WTC11 (cell line): ENCODE data around the gene PSPC1. TPM values are rescaled to one million over a fixed set of nuclear protein-coding genes. Genes with fewer than 3 reads are reported as not detected.

Source experiments
- ATAC-seq: fragments of 200-7000 bp; cut with Tn5 transposase; 2 replicates; pipeline ENCODE4 v1.10.0; 2021; ENCODE audit warnings: mild to moderate bottlenecking, moderate library complexity
- CTCF ChIA-PET: fragments of 300-600 bp; sonication (Branson Sonifier 250); formaldehyde crosslinking; loops from one replicate; lab custom pipeline; 2021; ENCODE audit warnings: antibody characterized with exemption; lab: Charles Lee
- POLR2A ChIA-PET: fragments of 350-600 bp; sonication (Branson Sonifier 250); formaldehyde crosslinking; loops from one replicate; lab custom pipeline; 2021; ENCODE audit warnings: antibody characterized with exemption; lab: Charles Lee
- DNase-seq: peaks from one replicate; pipeline ENCODE4 v3.0.0; 2021; ENCODE audit warnings: low spot score
- H3K27ac Mint-ChIP-seq: 2 replicates; pipeline ENCODE4 v1.8.0; 2021; ENCODE audit warnings: mixed read lengths
- H3K27me3 Mint-ChIP-seq: 2 replicates; pipeline ENCODE4 v1.8.0; 2021; ENCODE audit warnings: low read depth, mild to moderate bottlenecking, moderate library complexity, mixed read lengths
- H3K36me3 Mint-ChIP-seq: 2 replicates; pipeline ENCODE4 v1.8.0; 2021; ENCODE audit warnings: mixed read lengths
- H3K4me1 Mint-ChIP-seq: 2 replicates; pipeline ENCODE4 v1.8.0; 2022; ENCODE audit warnings: mixed read lengths
- H3K4me3 Mint-ChIP-seq: 2 replicates; pipeline ENCODE4 v1.8.0; 2021; ENCODE audit warnings: mild to moderate bottlenecking, moderate library complexity, mixed read lengths
- H3K9me3 Mint-ChIP-seq: 2 replicates; pipeline ENCODE4 v1.8.0; 2021; ENCODE audit warnings: mixed read lengths
- ATF2 ChIP-seq: sonication (generic); formaldehyde crosslinking; IDR thresholded peaks from 2 replicates; pipeline ENCODE4 v1.8.1; 2022; ENCODE audit warnings: low read depth, missing genetic modification reagents, borderline replicate concordance
- ATF6 ChIP-seq: sonication (generic); formaldehyde crosslinking; IDR thresholded peaks from 2 replicates; pipeline ENCODE4 v1.8.1; 2023; ENCODE audit warnings: mild to moderate bottlenecking, missing genetic modification reagents
- CDX4 ChIP-seq: fragments of 250-450 bp; sonication (Bioruptor Pico); IDR thresholded peaks from 2 replicates; pipeline ENCODE4 v1.9.0; 2021; ENCODE audit warnings: moderate library complexity, mild to moderate bottlenecking, inconsistent platforms, borderline replicate concordance
- CTCF ChIP-seq: fragments of 200-600 bp; IDR thresholded peaks from 2 replicates; pipeline ENCODE4 v1.8.0; 2022; ENCODE audit warnings: antibody characterized with exemption
- E2F1 ChIP-seq: sonication (generic); formaldehyde crosslinking; IDR thresholded peaks from 2 replicates; pipeline ENCODE4 v1.8.0; 2022; ENCODE audit warnings: mild to moderate bottlenecking, missing genetic modification reagents
- ERG ChIP-seq: fragments of 250-450 bp; sonication (Bioruptor Pico); IDR thresholded peaks from 2 replicates; pipeline ENCODE4 v1.8.0; 2021; ENCODE audit warnings: mild to moderate bottlenecking
- FOXJ3 ChIP-seq: sonication (generic); formaldehyde crosslinking; IDR thresholded peaks from 2 replicates; pipeline ENCODE4 v1.9.0; 2021; ENCODE audit warnings: missing genetic modification reagents, mild to moderate bottlenecking, borderline replicate concordance
- MAX ChIP-seq: sonication (generic); formaldehyde crosslinking; IDR thresholded peaks from 2 replicates; pipeline ENCODE4 v1.8.0; 2022; ENCODE audit warnings: mild to moderate bottlenecking, missing genetic modification reagents
- NR1H2 ChIP-seq: sonication (generic); formaldehyde crosslinking; IDR thresholded peaks from 2 replicates; pipeline ENCODE4 v1.9.0; 2021; ENCODE audit warnings: mild to moderate bottlenecking, moderate library complexity, missing genetic modification reagents
- PRRX2 ChIP-seq: fragments of 250-450 bp; sonication (Bioruptor Pico); IDR thresholded peaks from 2 replicates; pipeline ENCODE4 v1.8.0; 2021; ENCODE audit warnings: mild to moderate bottlenecking
- RELA ChIP-seq: sonication (generic); formaldehyde crosslinking; IDR thresholded peaks from 2 replicates; pipeline ENCODE4 v1.8.1; 2022; ENCODE audit warnings: missing genetic modification reagents, mild to moderate bottlenecking, borderline replicate concordance
- RORB ChIP-seq: fragments of 250-450 bp; sonication (Bioruptor Pico); IDR thresholded peaks from 2 replicates; pipeline ENCODE4 v1.9.0; 2021; ENCODE audit warnings: mild to moderate bottlenecking
- SMAD3 ChIP-seq: sonication (generic); formaldehyde crosslinking; IDR thresholded peaks from 2 replicates; pipeline ENCODE4 v1.8.0; 2022; ENCODE audit warnings: missing genetic modification reagents, mild to moderate bottlenecking, borderline replicate concordance
- SP1 ChIP-seq: sonication (generic); formaldehyde crosslinking; conservative IDR thresholded peaks from 2 replicates; pipeline ENCODE4 v1.8.1; 2022; ENCODE audit warnings: missing genetic modification reagents
- TP53 ChIP-seq: sonication (generic); formaldehyde crosslinking; IDR thresholded peaks from 2 replicates; pipeline ENCODE4 v1.8.1; 2023; ENCODE audit warnings: mild to moderate bottlenecking, missing genetic modification reagents
- USF1 ChIP-seq: sonication (generic); formaldehyde crosslinking; IDR thresholded peaks from 2 replicates; pipeline ENCODE4 v1.8.0; 2022; ENCODE audit warnings: mild to moderate bottlenecking, missing genetic modification reagents
- ZBTB21 ChIP-seq: sonication (generic); formaldehyde crosslinking; IDR thresholded peaks from 2 replicates; pipeline ENCODE4 v1.8.1; 2023; ENCODE audit warnings: mild to moderate bottlenecking, missing genetic modification reagents, borderline replicate concordance
- ZMAT4 ChIP-seq: fragments of 250-450 bp; sonication (Bioruptor Pico); IDR thresholded peaks from 2 replicates; pipeline ENCODE4 v1.9.0; 2021; ENCODE audit warnings: mild to moderate bottlenecking
- ZNF263 ChIP-seq: sonication (generic); formaldehyde crosslinking; IDR thresholded peaks from 2 replicates; pipeline ENCODE4 v1.8.1; 2022; ENCODE audit warnings: low read depth, mild to moderate bottlenecking, moderate library complexity, missing genetic modification reagents
- ZSCAN18 ChIP-seq: fragments of 250-450 bp; sonication (Bioruptor Pico); IDR thresholded peaks from 2 replicates; pipeline ENCODE4 v2.1.2; 2022; ENCODE audit warnings: mild to moderate bottlenecking, moderate library complexity
- total RNA-seq: library from RNA; stranded (reverse); gene quantifications from 3 replicates; pipeline ENCODE4 v1.2.3, GENCODE V29; 2021

PSPC1 gene
- total RNA-seq, 1 experiment from 2014 or later: 67.5 TPM

GRCh38 chr13:19695829-19696228 lies 86.9 kb downstream of the PSPC1 start:
- peaks cover 66% of the 10 kb centered on the region for H3K4me1 Mint-ChIP-seq
- H3K27ac Mint-ChIP-seq: peak overlapping the region; percentile 75; the same call in 1 of the 2 replicates
- H3K4me3 Mint-ChIP-seq: peak overlapping the region; percentile 26; the same call in 1 of the 2 replicates
- POLR2A ChIA-PET: no interaction called here
- TF ChIP-seq ZMAT4 (CRISPR knock-in tag) (no peak), RELA (CRISPR knock-in tag) (no peak), SMAD3 (no peak), TP53 (CRISPR knock-in tag) (no peak), ZSCAN18 (CRISPR knock-in tag) (no peak), SP1 (CRISPR knock-in tag) (no peak), CTCF (no peak), NR1H2 (CRISPR knock-in tag) (no peak), MAX (CRISPR knock-in tag) (no peak), ZBTB21 (CRISPR knock-in tag) (no peak), USF1 (no peak), E2F1 (CRISPR knock-in tag) (no peak)
- TF ChIP-seq, all 79 proteins: peak for 0
- ATAC-seq (peak; percentile 70), DNase-seq (no peak)
- Mint-ChIP-seq H3K9me3 (no peaks in the 10 kb centered on the region), H3K36me3 (peaks cover 13% of the 10 kb centered on the region), H3K27me3 (no peaks in the 10 kb centered on the region)
- CTCF ChIA-PET: no interaction called here

GRCh38 chr13:19695428-19695827 lies 87.3 kb downstream of the PSPC1 start:
- ATAC-seq: peak; percentile 46
- no peak overlapping the region for H3K27ac Mint-ChIP-seq
- H3K9me3 Mint-ChIP-seq: no peaks in the 10 kb centered on the region
- CTCF ChIA-PET: no interaction called here
- POLR2A ChIA-PET: no interaction called here
- peaks cover 68% of the 10 kb centered on the region for H3K4me1 Mint-ChIP-seq
- H3K27me3 Mint-ChIP-seq: no peaks in the 10 kb centered on the region
- H3K36me3 Mint-ChIP-seq: peaks cover 13% of the 10 kb centered on the region
- DNase-seq: no peak
- peak overlapping the region; percentile 26 for H3K4me3 Mint-ChIP-seq
- TF ChIP-seq ERG (CRISPR knock-in tag) (no peak), ZNF263 (no peak), SP1 (CRISPR knock-in tag) (no peak), PRRX2 (no peak), CDX4 (CRISPR knock-in tag) (no peak), ATF6 (no peak), ATF2 (no peak), FOXJ3 (no peak), RORB (CRISPR knock-in tag) (no peak)
